BE2C (cell line): ENCODE measurements around the gene EEF2K.
"Not testable (repeated sequence)": the region's sequence is repeated elsewhere in the genome, so short reads cannot be mapped to it uniquely, and the experiment has no call there.

Source experiments
- DNase-seq: peaks from one replicate; pipeline ENCODE4 v3.0.0-alpha.2; 2020
- H3K27me3 ChIP-seq: fragments of 250-450 bp; sonication (Bioruptor Pico); 2 replicates; pipeline ENCODE4 v1.5.1; 2020; ENCODE audit warnings: mild to moderate bottlenecking
- H3K36me3 ChIP-seq: fragments of 250-450 bp; sonication (Bioruptor Pico); 2 replicates; pipeline ENCODE4 v1.5.1; 2020; ENCODE audit warnings: mild to moderate bottlenecking
- H3K4me1 ChIP-seq: fragments of 250-450 bp; sonication (Bioruptor Pico); 2 replicates; pipeline ENCODE4 v1.5.1; 2020
- H3K4me3 ChIP-seq: 2 replicates; pipeline ENCODE4 v1.5.1; 2011; ENCODE audit warnings: low read depth, low read length
- H3K9me3 ChIP-seq: fragments of 250-450 bp; sonication (Bioruptor Pico); 2 replicates; pipeline ENCODE4 v1.5.1; 2020
- CTCF ChIP-seq: IDR thresholded peaks from 2 replicates; pipeline ENCODE4 v1.5.1; 2012; ENCODE audit warnings: mild to moderate bottlenecking, low read depth, low read length

EEF2K gene

GRCh38 chr16:22296225-22297113 lies 90.4 kb downstream of the EEF2K start:
- no peaks in the 10 kb centered on the region for H3K36me3 ChIP-seq
- H3K27me3 ChIP-seq, result no peaks in the 10 kb centered on the region
- DNase-seq, result no peak
- no peaks in the 10 kb centered on the region for H3K9me3 ChIP-seq
- peak overlapping the region; percentile 99 for H3K4me3 ChIP-seq
- 0 out of 2 replicates have a peak, but pooled peaks cover 2% of the 10 kb centered on the region for H3K4me1 ChIP-seq
- TF ChIP-seq CTCF, result no peak

- TF ChIP-seq CTCF, result peak; percentile 80
- Histone ChIP-seq H3K4me3 (peak within 1 kb of the TSS; percentile 99), H3K9me3 (no peaks in the 10 kb centered on the region), H3K4me1 (0 out of 2 replicates have a peak, but pooled peaks cover 2% of the 10 kb centered on the region), H3K27me3 (no peaks in the 10 kb centered on the region), H3K36me3 (peaks cover 4% of the 10 kb centered on the region)
- peak; percentile 99 for DNase-seq
These were observed 91.2 kb downstream of the EEF2K start, which contains the start of gene POLR3E for GRCh38 chr16:22297114-22297870. Gene POLR3E (plus strand): TSS chr16:22297409. CDS start chr16:22302969, 5,560 bp downstream.

GRCh38 chr16:22297871-22298733 lies 92.0 kb downstream of the EEF2K start:
- no peaks in the 10 kb centered on the region for H3K9me3 ChIP-seq
- no peak for TF ChIP-seq CTCF
- no peaks in the 10 kb centered on the region for H3K27me3 ChIP-seq
- peak overlapping the region; percentile 71 for H3K4me3 ChIP-seq
- H3K36me3 ChIP-seq, result peaks cover 9% of the 10 kb centered on the region
- peak; percentile 87 for DNase-seq
- 0 out of 2 replicates have a peak, but pooled peaks cover 2% of the 10 kb centered on the region for H3K4me1 ChIP-seq

- no peak for DNase-seq
- no peak for TF ChIP-seq CTCF
These were observed 93.0 kb downstream of the EEF2K start for GRCh38 chr16:22299036-22299435.

GRCh38 chr16:22300427-22301071 lies 94.5 kb downstream of the EEF2K start:
- DNase-seq, result peak; percentile 76

More at GRCh38 chr16:22299036-22299435, 93.0 kb downstream of the EEF2K start:
- H3K27me3 ChIP-seq, result no peaks in the 10 kb centered on the region
- no peaks in the 10 kb centered on the region for H3K9me3 ChIP-seq
- no peak overlapping the region for H3K4me3 ChIP-seq
- 0 out of 2 replicates have a peak, but pooled peaks cover 2% of the 10 kb centered on the region for H3K4me1 ChIP-seq
- H3K36me3 ChIP-seq, result peaks cover 11% of the 10 kb centered on the region

GRCh38 chr16:22301423-22301822 lies 95.3 kb downstream of the EEF2K start:
- not testable (repeated sequence) for H3K9me3 ChIP-seq, H3K27me3 ChIP-seq, DNase-seq, H3K4me1 ChIP-seq, H3K4me3 ChIP-seq
- H3K36me3 ChIP-seq, result peaks cover 32% of the 10 kb centered on the region

More at GRCh38 chr16:22300427-22301071, 94.5 kb downstream of the EEF2K start:
- no peaks in the 10 kb centered on the region for H3K9me3 ChIP-seq
- peaks cover 23% of the 10 kb centered on the region for H3K36me3 ChIP-seq
- no peak overlapping the region for H3K4me3 ChIP-seq
- TF ChIP-seq CTCF, result peak; percentile 81
- 0 out of 2 replicates have a peak, but pooled peaks cover 2% of the 10 kb centered on the region for H3K4me1 ChIP-seq
- no peaks in the 10 kb centered on the region for H3K27me3 ChIP-seq
